ENCODE results near the gene HMG20B. TPM values are rescaled to one million over a fixed set of nuclear protein-coding genes. Genes with fewer than 3 reads are reported as not detected.

The HMG20B gene
- total and polyA plus RNA-seq, 2 experiments from 2014 or later, result 62.6 to 82.3 TPM

- no peak overlapping the region for H3K4me3 ChIP-seq
- H3K27me3 ChIP-seq, result peaks cover 27% of the 10 kb centered on the region
- no peaks in the 10 kb centered on the region for H3K9me3 ChIP-seq (ENCODE audit: low read depth)
- 82% methylated on average over 11 of the region's 11 CpGs for WGBS (ENCODE audit: low lambda C conversion rate, missing lambda C conversion rate)
- H3K79me2 ChIP-seq, result no peaks in the 10 kb centered on the region
- H3K4me1 ChIP-seq (ENCODE audit: insufficient read depth), result peaks cover 17% of the 10 kb centered on the region
- no peak overlapping the region for H2AFZ ChIP-seq
- no peak overlapping the region for H3K4me2 ChIP-seq
- no peaks in the 10 kb centered on the region for H3K9me2 ChIP-seq (replicated peaks; ENCODE audit: insufficient read depth)
- no peak for TF ChIP-seq EZH2 (IDR thresholded peaks at IDR 0.05; ENCODE audit: borderline replicate concordance)
- TF ChIP-seq CTCF (IDR thresholded peaks at IDR 0.05; ENCODE audit: poor library complexity), result no peak
- no peak for TF ChIP-seq EZH2phosphoT487 (IDR thresholded peaks at IDR 0.05; ENCODE audit: low read depth, severe bottlenecking, unreplicated experiment)
- H4K20me1 ChIP-seq (ENCODE audit: insufficient read depth, poor library complexity, severe bottlenecking), result no peaks in the 10 kb centered on the region
- H3K36me3 ChIP-seq (replicated peaks; ENCODE audit: insufficient read depth, low read depth), result no peaks in the 10 kb centered on the region
- no peak for DNase-seq (ENCODE audit: low spot score)
- H3K27ac ChIP-seq, result no peak overlapping the region
These were observed 32.2 kb downstream of the HMG20B start for GRCh38 chr19:3604987-3605343.

GRCh38 chr19:3605361-3605760, 32.6 kb downstream of the HMG20B start:
- Histone ChIP-seq H3K4me1 (ENCODE audit: insufficient read depth) (peaks cover 17% of the 10 kb centered on the region), H3K9me3 (ENCODE audit: low read depth) (no peaks in the 10 kb centered on the region), H3K27ac (no peak overlapping the region), H2AFZ (no peak overlapping the region), H3K4me2 (no peak overlapping the region), H3K79me2 (no peaks in the 10 kb centered on the region), H3K9me2 (replicated peaks; ENCODE audit: insufficient read depth) (no peaks in the 10 kb centered on the region), H3K27me3 (peaks cover 27% of the 10 kb centered on the region), H3K4me3 (no peak overlapping the region), H4K20me1 (ENCODE audit: insufficient read depth, poor library complexity, severe bottlenecking) (no peaks in the 10 kb centered on the region), H3K36me3 (replicated peaks; ENCODE audit: insufficient read depth, low read depth) (no peaks in the 10 kb centered on the region)
- no peak for DNase-seq (ENCODE audit: low spot score)
- TF ChIP-seq EZH2 (IDR thresholded peaks at IDR 0.05; ENCODE audit: borderline replicate concordance) (no peak), EZH2phosphoT487 (IDR thresholded peaks at IDR 0.05; ENCODE audit: low read depth, severe bottlenecking, unreplicated experiment) (no peak), CTCF (IDR thresholded peaks at IDR 0.05; ENCODE audit: poor library complexity) (no peak)
- 90% methylated on average over 3 of the region's 3 CpGs for WGBS (ENCODE audit: low lambda C conversion rate, missing lambda C conversion rate)

GRCh38 chr19:3605770-3606169, 33.0 kb downstream of the HMG20B start:
- Histone ChIP-seq H3K36me3 (replicated peaks; ENCODE audit: insufficient read depth, low read depth) (no peaks in the 10 kb centered on the region), H3K4me2 (peak overlapping the region; percentile 82), H2AFZ (no peak overlapping the region), H3K4me1 (ENCODE audit: insufficient read depth) (peaks cover 17% of the 10 kb centered on the region), H3K79me2 (no peaks in the 10 kb centered on the region), H3K4me3 (no peak overlapping the region), H3K9me3 (ENCODE audit: low read depth) (no peaks in the 10 kb centered on the region), H3K9me2 (replicated peaks; ENCODE audit: insufficient read depth) (no peaks in the 10 kb centered on the region), H3K27ac (no peak overlapping the region), H4K20me1 (ENCODE audit: insufficient read depth, poor library complexity, severe bottlenecking) (no peaks in the 10 kb centered on the region), H3K27me3 (peaks cover 27% of the 10 kb centered on the region)
- no peak for DNase-seq (ENCODE audit: low spot score)
- no peak for TF ChIP-seq EZH2 (IDR thresholded peaks at IDR 0.05; ENCODE audit: borderline replicate concordance)
- TF ChIP-seq CTCF (IDR thresholded peaks at IDR 0.05; ENCODE audit: poor library complexity), result no peak
- TF ChIP-seq EZH2phosphoT487 (IDR thresholded peaks at IDR 0.05; ENCODE audit: low read depth, severe bottlenecking, unreplicated experiment), result no peak
- WGBS (ENCODE audit: low lambda C conversion rate, missing lambda C conversion rate), result 79% methylated on average over 5 of the region's 5 CpGs

GRCh38 chr19:3606174-3606689, 33.5 kb downstream of the HMG20B start:
- H3K4me1 ChIP-seq (ENCODE audit: insufficient read depth), result peaks cover 17% of the 10 kb centered on the region
- DNase-seq (ENCODE audit: low spot score), result no peak
- H3K4me3 ChIP-seq, result no peak overlapping the region
- H4K20me1 ChIP-seq (ENCODE audit: insufficient read depth, poor library complexity, severe bottlenecking), result no peaks in the 10 kb centered on the region
- H3K27me3 ChIP-seq, result peaks cover 27% of the 10 kb centered on the region
- no peaks in the 10 kb centered on the region for H3K79me2 ChIP-seq
- no peaks in the 10 kb centered on the region for H3K9me2 ChIP-seq (replicated peaks; ENCODE audit: insufficient read depth)
- H3K36me3 ChIP-seq (replicated peaks; ENCODE audit: insufficient read depth, low read depth), result no peaks in the 10 kb centered on the region
- WGBS (ENCODE audit: low lambda C conversion rate, missing lambda C conversion rate), result 30% methylated on average over 16 of the region's 35 CpGs
- peak overlapping the region; percentile 40 for H2AFZ ChIP-seq
- no peak overlapping the region for H3K27ac ChIP-seq
- no peaks in the 10 kb centered on the region for H3K9me3 ChIP-seq (ENCODE audit: low read depth)
- TF ChIP-seq EZH2 (IDR thresholded peaks at IDR 0.05; ENCODE audit: borderline replicate concordance), result no peak
- TF ChIP-seq CTCF (IDR thresholded peaks at IDR 0.05; ENCODE audit: poor library complexity), result no peak
- TF ChIP-seq EZH2phosphoT487 (IDR thresholded peaks at IDR 0.05; ENCODE audit: low read depth, severe bottlenecking, unreplicated experiment), result no peak
- H3K4me2 ChIP-seq, result peak overlapping the region; percentile 82
